Measurements from ENCODE around the gene MARS1.

Gene MARS1

GRCh38 chr12:57467212-57467874, 20.5 kb upstream of the MARS1 start:
- in situ Hi-C loops (cut with HindIII; ENCODE audit: low sequenced_read_pairs), result no loop called here

GRCh38 chr12:57467915-57468314, 20.0 kb upstream of the MARS1 start:
- in situ Hi-C loops (cut with HindIII; ENCODE audit: low sequenced_read_pairs), result no loop called here
- no peak overlapping the region for H3K4me3 ChIP-seq (ENCODE audit: low read depth, low read length)
- TF ChIP-seq CTCF (IDR thresholded peaks at IDR 0.05; ENCODE audit: low read depth, low read length), result no peak
- DNase-seq (ENCODE audit: low read depth, low spot score), result no peak

More at GRCh38 chr12:57467212-57467874, 20.5 kb upstream of the MARS1 start:
- no peak overlapping the region for H3K4me3 ChIP-seq (ENCODE audit: low read depth, low read length)
- DNase-seq (ENCODE audit: low read depth, low spot score), result no peak
- TF ChIP-seq CTCF (IDR thresholded peaks at IDR 0.05; ENCODE audit: low read depth, low read length), result no peak

- H3K4me3 ChIP-seq (ENCODE audit: low read depth, low read length), result no peak overlapping the region
- in situ Hi-C loops (cut with HindIII; ENCODE audit: low sequenced_read_pairs), result no loop called here
- DNase-seq (ENCODE audit: low read depth, low spot score), result no peak
- TF ChIP-seq CTCF (IDR thresholded peaks at IDR 0.05; ENCODE audit: low read depth, low read length), result no peak
Measured at GRCh38 chr12:57469296-57470164, 18.3 kb upstream of the MARS1 start.

GRCh38 chr12:57470286-57470969, 17.4 kb upstream of the MARS1 start:
- no peak for DNase-seq (ENCODE audit: low read depth, low spot score)
- in situ Hi-C loops (cut with HindIII; ENCODE audit: low sequenced_read_pairs), result no loop called here
- TF ChIP-seq CTCF (IDR thresholded peaks at IDR 0.05; ENCODE audit: low read depth, low read length), result no peak
- H3K4me3 ChIP-seq (ENCODE audit: low read depth, low read length), result no peak overlapping the region

- no peak for TF ChIP-seq CTCF (IDR thresholded peaks at IDR 0.05; ENCODE audit: low read depth, low read length)
- in situ Hi-C loops (cut with HindIII; ENCODE audit: low sequenced_read_pairs), result no loop called here
- no peak for DNase-seq (ENCODE audit: low read depth, low spot score)
- H3K4me3 ChIP-seq (ENCODE audit: low read depth, low read length), result no peak overlapping the region
Measured at GRCh38 chr12:57470970-57471656, 16.8 kb upstream of the MARS1 start.

GRCh38 chr12:57471661-57472060, 16.2 kb upstream of the MARS1 start:
- DNase-seq (ENCODE audit: low read depth, low spot score), result no peak
- no peak for TF ChIP-seq CTCF (IDR thresholded peaks at IDR 0.05; ENCODE audit: low read depth, low read length)
- in situ Hi-C loops (cut with HindIII; ENCODE audit: low sequenced_read_pairs), result no loop called here
- no peak overlapping the region for H3K4me3 ChIP-seq (ENCODE audit: low read depth, low read length)

Data from astrocyte of the spinal cord (primary cell).